GM18526 (cell line): Measurements from ENCODE around the gene HCFC1.
A peak's percentile ranks its signal among the peaks of the same experiment; 100 is the strongest.

Experiments
- POLR2A ChIP-seq: IDR thresholded peaks from 3 replicates; pipeline ENCODE4 v1.6.1; 2011; ENCODE audit not compliant: insufficient read length; ENCODE audit errors: extremely low read depth

The HCFC1 gene

DNA sequence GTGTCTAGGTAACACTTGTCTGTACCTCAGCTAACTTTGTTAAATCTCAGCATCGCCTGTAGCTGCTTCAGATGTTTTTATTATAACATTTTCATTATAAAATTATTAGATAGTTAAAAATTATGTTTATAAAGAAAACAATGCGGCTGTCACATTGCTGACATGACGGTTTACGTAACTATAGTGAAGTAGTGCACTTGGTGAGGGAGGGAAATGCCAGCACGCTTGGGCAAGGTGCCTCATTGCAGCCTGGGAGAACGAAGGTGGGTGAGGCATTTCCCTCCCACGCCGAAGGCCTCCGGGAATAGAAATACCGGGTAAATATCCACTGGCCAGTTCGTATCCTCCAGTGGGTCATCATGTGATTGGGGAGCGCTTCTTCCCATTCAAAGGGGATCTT lies 16.9 kb upstream of the HCFC1 start:
- no peak for TF ChIP-seq POLR2A

GRCh38 chrX:153984351-153985178 lies 12.9 kb upstream of the HCFC1 start:
- TF ChIP-seq POLR2A, result no peak

- no peak for TF ChIP-seq POLR2A
These were observed 11.7 kb upstream of the HCFC1 start for GRCh38 chrX:153983321-153983801.

DNA sequence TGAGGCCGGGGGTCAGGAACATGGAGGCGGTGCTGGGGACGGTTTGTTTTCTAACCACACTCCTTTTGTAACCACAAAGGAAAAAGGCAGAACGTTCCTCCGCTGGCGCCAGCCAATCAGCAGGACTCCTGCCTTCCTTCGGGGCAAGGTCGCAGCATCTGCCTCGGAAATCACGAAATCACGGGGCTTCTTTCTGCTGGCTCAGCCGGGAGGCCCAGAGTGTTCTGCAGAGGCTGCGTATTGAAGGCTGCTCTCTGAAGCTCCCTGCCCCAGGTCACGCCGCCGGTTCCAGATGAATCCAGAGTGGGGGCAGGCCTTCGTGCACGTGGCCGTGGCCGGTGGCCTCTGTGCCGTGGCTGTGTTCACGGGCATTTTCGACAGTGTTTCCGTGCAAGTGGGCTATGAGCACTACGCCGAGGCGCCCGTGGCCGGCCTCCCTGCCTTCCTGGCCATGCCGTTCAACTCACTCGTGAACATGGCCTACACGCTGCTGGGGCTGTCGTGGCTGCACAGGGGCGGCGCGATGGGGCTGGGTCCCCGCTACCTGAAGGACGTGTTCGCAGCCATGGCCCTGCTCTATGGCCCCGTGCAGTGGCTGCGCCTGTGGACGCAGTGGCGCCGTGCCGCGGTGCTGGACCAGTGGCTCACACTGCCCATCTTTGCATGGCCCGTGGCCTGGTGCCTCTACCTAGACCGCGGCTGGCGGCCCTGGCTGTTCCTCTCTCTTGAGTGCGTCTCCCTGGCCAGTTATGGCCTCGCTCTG lies 10.3 kb upstream of the HCFC1 start:
- TF ChIP-seq POLR2A, result no peak

DNA sequence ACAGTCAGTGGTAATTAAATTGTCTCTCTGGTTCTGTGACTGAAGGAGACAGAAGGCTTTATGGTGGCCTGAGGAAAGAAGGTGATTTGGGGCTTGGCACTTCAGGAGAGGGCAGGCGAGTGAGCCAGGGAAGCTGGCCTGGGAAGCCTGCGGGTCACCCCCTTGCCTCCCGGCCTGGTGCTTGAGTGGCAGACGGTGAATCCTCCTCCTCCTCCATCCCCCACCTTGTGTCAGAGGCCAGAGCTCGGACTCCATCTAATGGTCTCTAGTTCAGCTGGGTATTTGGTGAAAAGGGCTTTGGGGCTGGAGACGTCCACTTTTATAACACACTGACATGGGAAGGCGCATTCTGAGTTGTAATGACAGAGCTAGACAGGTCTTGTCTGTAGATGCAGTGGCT lies 9.6 kb upstream of the HCFC1 start:
- no peak for TF ChIP-seq POLR2A

DNA sequence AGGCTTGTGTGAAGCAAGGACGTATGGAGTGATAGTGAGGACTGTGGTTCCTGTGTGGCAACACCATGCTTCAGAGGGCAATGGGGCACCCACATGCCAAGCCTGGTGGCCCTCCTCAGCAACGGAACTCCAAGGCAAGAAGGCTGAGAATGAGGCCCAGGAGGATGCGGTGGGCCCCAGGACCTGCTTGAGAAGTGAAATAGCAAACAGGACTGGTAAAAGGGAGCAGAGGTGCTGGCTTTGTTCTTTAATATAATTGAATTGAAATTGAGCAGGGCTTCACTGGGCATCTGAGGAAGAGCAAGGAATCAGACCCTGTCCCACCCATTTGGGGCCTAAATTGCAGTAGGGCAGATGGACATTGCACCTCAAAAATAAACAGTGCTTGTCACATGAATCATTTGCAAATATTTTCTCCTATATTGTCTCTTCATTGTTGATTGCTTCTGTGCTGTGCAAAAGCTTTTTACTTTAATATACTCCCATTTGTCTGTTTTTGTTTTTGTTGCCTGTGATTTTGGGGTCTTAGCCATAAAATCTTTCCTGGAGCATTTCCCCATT lies 3.2 kb upstream of the HCFC1 start:
- TF ChIP-seq POLR2A, result no peak

DNA sequence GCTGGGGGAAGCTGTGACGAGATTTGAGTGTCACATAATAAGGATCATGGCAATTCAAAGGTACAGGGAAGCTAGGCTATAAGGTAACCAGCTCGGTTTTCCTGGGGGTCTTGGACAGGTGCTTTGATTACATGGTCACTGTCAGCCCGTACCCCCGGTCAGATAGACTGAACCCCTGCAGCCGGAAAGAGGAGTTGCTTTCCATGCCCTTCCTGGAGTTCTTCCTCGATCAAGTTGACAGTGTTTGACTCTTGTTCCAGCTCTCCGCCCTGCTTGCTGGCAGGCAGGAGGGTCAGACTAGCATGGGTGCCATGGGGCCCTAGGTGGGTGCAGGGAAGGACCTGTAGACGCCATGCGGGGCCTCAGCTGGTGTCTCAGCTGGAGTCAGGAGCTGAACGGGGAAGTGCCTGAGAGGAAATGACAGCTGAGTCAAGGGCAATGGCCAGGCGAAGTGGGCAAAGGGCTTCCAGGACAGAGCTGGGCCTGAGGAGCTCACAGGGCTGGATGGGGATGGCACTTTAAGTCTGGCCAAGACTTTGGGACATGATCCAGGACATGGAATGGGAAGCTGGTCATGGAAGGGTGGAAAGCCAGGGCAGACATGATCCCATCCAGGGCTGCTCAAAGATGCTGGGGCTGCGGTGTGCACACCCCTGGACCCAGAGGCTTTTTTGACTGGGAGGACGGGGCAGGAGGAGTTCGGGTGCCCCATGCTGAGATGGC lies 2.5 kb upstream of the HCFC1 start:
- TF ChIP-seq POLR2A, result no peak

- peak; percentile 23 for TF ChIP-seq POLR2A
These were observed 1.7 kb upstream of the HCFC1 start for GRCh38 chrX:153973127-153974002.

GRCh38 chrX:153972368-153973126 lies 929 bp upstream of the HCFC1 start, which contains the start of gene TMEM187:
Gene TMEM187 (plus strand): TSS chrX:153972754. CDS start chrX:153982063, 9,309 bp downstream.
- TF ChIP-seq POLR2A, result peak; percentile 62

DNA sequence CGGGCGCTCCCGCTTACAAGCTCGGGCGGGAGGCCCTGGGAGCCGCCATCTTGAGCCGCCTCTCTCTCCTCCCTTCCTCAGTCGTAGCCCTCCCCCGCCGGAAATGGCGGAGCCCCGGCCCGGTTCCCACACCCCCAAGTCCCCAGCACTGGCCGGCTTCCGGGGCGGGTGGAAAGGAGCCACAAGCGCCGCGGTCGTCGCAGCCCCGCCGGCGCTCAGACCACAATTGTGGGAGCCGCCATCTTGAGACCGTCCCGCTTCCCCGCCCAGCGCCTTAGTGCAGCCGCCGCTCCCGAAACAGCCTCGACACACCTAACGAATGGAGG lies 531 bp downstream of the HCFC1 start:
- peak; percentile 39 for TF ChIP-seq POLR2A

DNA sequence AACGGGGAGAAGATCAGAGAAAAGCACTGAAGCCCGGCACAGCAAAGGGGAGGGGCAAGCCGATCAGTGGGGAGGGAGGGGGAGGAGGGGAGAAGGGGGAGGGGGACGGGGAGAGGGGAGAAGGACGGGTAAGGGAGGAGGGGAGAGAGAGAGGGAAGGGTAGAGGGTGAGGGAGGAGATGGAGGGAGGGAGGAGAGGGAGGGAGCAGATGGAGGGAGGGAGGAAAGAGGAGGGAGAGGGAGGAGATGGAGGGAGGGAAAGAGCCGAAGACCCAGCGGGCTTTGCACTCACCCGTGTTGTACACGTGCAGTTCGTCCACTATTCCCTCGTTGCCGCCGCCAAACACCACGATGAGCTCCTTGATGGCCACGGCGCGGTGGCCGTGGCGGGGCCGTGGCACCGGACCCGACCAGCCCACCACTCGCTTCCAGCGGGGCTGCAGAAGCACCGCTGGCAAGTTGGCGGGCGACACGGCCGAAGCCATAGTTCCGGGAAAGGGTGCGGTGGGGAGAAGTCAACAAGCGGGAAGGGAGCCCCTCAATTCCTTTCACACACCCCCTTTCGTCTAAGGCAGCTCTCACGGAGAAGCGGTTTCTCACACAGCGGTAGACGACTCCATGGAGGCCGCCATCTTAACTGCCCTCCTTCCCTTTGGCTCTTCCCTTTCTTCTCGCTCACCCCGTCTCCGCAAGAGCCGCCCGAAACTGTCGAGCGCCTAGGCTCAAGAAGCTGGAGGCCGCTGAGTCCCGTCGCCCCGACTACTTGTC lies 1.1 kb downstream of the HCFC1 start:
- no peak for TF ChIP-seq POLR2A

DNA sequence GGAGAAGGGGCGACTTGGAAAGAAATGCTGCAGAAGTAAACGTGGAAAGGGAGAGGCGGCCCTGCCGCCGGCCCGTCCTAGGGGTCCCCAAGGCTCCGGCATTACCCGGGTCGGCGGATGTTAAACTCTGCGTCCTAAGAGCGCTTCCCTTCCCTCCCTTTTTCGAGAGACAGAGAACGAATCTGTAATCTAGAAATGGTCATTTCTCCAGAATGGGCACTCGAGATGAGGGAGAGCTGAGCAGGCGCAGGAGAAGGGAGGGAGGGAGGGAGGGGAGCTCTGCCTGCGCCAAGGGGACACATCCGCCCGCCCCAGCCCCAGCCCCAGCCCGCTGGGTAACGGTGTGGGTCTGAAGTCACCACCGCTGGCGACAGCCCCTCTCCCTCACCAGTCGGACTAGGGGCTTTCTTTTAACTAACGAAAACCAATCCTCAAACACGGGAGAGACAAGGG lies 1.7 kb downstream of the HCFC1 start:
- no peak for TF ChIP-seq POLR2A

DNA sequence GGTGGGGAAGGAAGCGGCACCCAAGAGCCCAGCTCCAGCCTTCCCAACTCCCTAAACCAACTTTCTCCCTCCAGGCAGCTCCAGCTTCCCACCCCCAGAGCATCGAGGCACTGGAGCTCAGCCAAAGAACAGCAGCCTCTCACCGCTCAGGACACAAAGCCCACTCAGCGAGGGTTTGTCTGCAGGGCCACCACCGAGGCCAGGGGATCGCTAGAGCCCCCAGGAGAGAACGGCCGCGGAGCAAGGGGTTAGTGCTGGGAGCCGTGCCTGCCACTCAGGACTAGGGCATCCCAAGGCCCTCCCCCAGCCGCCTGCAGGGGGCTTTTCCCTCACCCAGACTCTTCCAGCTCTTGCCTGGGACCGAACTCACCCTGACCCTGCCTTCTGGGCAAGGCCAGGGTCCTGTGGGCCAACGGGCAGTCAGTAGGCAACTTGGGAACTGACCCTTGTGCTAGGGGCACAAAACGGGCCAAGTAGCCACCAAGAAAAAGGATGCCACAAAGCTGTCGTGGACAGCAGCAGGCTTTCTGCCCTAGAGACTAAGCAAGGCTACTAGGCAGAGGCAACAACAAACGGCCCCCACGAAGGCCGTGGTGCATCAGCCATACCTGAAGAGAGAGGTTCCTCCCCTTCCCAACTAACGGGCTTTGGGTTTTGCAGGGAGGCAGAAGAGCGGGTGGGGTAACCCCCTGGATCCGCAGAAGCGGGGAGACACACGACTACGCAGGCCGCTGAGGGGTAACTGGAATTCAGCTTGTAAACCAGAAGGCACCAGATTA lies 2.3 kb downstream of the HCFC1 start:
- no peak for TF ChIP-seq POLR2A
